ENCODE results near the gene APBB2. TPM values are rescaled to one million over a fixed set of nuclear protein-coding genes. Genes with fewer than 3 reads are reported as not detected.
"Not testable (repeated sequence)": the region's sequence is repeated elsewhere in the genome, so short reads cannot be mapped to it uniquely, and the experiment has no call there.

Gene APBB2
- total and polyA plus RNA-seq, 4 donors, result 82.2 to 104 (median 91.6) TPM

- Histone ChIP-seq H3K27ac (ENCODE audit: low read depth, low read length) (no peak overlapping the region), H3K4me3 (ENCODE audit: low read depth, low read length) (no peak overlapping the region), H3K4me1 (ENCODE audit: control insufficient read depth, insufficient read depth, low read length) (no peaks in the 10 kb centered on the region), H3K27me3 (ENCODE audit: control insufficient read depth, insufficient read depth, low read length) (no peaks in the 10 kb centered on the region), H3K36me3 (ENCODE audit: control insufficient read depth, insufficient read depth, low read length) (peaks cover 55% of the 10 kb centered on the region), H3K9me3 (ENCODE audit: control insufficient read depth, insufficient read depth, low read length) (no peaks in the 10 kb centered on the region)
- peak in 1 of 6 donors; percentile 67 for DNase-seq (ENCODE audit: low read depth in 4 of 6, low spot score in 6 of 6)
- WGBS (ENCODE audit: insufficient coverage), result 82% methylated on average over 11 of the region's 19 CpGs
These were observed 389.1 kb downstream of the APBB2 start for GRCh38 chr4:40825014-40825838.

DNA sequence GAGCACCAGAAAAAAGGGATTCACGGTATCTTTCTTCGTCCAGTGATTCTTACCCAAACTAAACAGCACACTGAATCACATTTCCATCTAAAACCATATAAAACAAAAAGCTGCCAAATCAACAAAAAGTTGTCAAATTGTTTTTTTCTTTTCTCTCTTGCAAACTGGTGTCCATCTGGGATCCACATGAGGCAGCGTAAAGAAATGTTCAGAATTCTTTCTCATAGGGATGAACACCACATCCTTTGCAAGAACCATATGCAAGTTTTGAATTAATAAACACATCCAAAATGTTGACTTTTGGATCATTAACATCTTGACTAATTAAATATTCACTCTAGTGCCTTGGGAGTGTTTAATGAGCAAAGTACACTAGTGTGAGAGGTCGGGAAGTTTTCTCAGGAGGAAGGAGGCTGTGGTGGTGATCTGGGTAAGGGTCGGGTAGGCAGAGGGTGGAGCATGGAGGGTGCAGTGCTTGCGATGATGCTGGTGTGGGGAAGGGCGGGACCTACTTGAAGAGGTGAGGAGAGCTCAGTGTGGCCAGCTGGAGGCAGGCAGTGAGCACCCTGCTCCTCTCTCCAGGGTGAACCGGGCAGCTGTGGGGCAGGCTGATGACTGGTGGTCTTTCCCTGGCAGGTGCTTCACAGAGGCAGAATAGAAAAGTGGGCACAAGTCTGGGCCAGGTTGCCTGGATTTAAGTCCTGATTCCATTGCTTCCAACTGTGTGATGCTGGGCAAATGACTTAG lies 391.7 kb downstream of the APBB2 start:
- H3K4me3 ChIP-seq (ENCODE audit: low read depth, low read length), result no peak overlapping the region
- peaks cover 60% of the 10 kb centered on the region for H3K36me3 ChIP-seq (ENCODE audit: control insufficient read depth, insufficient read depth, low read length)
- DNase-seq (ENCODE audit: low read depth in 4 of 6, low spot score in 6 of 6), result peak in 1 of 6 donors; percentile 48
- 97% methylated on average over 8 of the region's 8 CpGs for WGBS (ENCODE audit: insufficient coverage)
- H3K9me3 ChIP-seq (ENCODE audit: control insufficient read depth, insufficient read depth, low read length), result no peaks in the 10 kb centered on the region
- H3K27ac ChIP-seq (ENCODE audit: low read depth, low read length), result no peak overlapping the region
- no peaks in the 10 kb centered on the region for H3K27me3 ChIP-seq (ENCODE audit: control insufficient read depth, insufficient read depth, low read length)
- no peaks in the 10 kb centered on the region for H3K4me1 ChIP-seq (ENCODE audit: control insufficient read depth, insufficient read depth, low read length)

- no peak for DNase-seq (ENCODE audit: low read depth in 4 of 6, low spot score in 6 of 6)
- no peaks in the 10 kb centered on the region for H3K9me3 ChIP-seq (ENCODE audit: control insufficient read depth, insufficient read depth, low read length)
- peaks cover 48% of the 10 kb centered on the region for H3K36me3 ChIP-seq (ENCODE audit: control insufficient read depth, insufficient read depth, low read length)
- no peak overlapping the region for H3K27ac ChIP-seq (ENCODE audit: low read depth, low read length)
- H3K4me3 ChIP-seq (ENCODE audit: low read depth, low read length), result no peak overlapping the region
- 94% methylated on average over 10 of the region's 11 CpGs for WGBS (ENCODE audit: insufficient coverage)
- H3K27me3 ChIP-seq (ENCODE audit: control insufficient read depth, insufficient read depth, low read length), result no peaks in the 10 kb centered on the region
- no peaks in the 10 kb centered on the region for H3K4me1 ChIP-seq (ENCODE audit: control insufficient read depth, insufficient read depth, low read length)
These were observed 394.2 kb downstream of the APBB2 start for GRCh38 chr4:40820101-40820500.

- H3K9me3 ChIP-seq (ENCODE audit: control insufficient read depth, insufficient read depth, low read length); H3K4me1 ChIP-seq (ENCODE audit: control insufficient read depth, insufficient read depth, low read length); DNase-seq (ENCODE audit: low read depth in 4 of 6, low spot score in 6 of 6); H3K4me3 ChIP-seq (ENCODE audit: low read depth, low read length); H3K27me3 ChIP-seq (ENCODE audit: control insufficient read depth, insufficient read depth, low read length); H3K27ac ChIP-seq (ENCODE audit: low read depth, low read length): not testable (repeated sequence)
- peaks cover 45% of the 10 kb centered on the region for H3K36me3 ChIP-seq (ENCODE audit: control insufficient read depth, insufficient read depth, low read length)
- WGBS (ENCODE audit: insufficient coverage), result 100% methylated on average over 4 of the region's 6 CpGs
These were observed 397.2 kb downstream of the APBB2 start for GRCh38 chr4:40817157-40817556.

- no peaks in the 10 kb centered on the region for H3K9me3 ChIP-seq (ENCODE audit: control insufficient read depth, insufficient read depth, low read length)
- H3K27me3 ChIP-seq (ENCODE audit: control insufficient read depth, insufficient read depth, low read length), result no peaks in the 10 kb centered on the region
- H3K4me1 ChIP-seq (ENCODE audit: control insufficient read depth, insufficient read depth, low read length), result no peaks in the 10 kb centered on the region
- H3K4me3 ChIP-seq (ENCODE audit: low read depth, low read length), result no peak overlapping the region
- no peak overlapping the region for H3K27ac ChIP-seq (ENCODE audit: low read depth, low read length)
- H3K36me3 ChIP-seq (ENCODE audit: control insufficient read depth, insufficient read depth, low read length), result peaks cover 11% of the 10 kb centered on the region
- no peak for DNase-seq (ENCODE audit: low read depth in 4 of 6, low spot score in 6 of 6)
- 86% methylated on average over 1 of the region's 2 CpGs for WGBS (ENCODE audit: insufficient coverage)
These were observed 401.5 kb downstream of the APBB2 start for GRCh38 chr4:40812856-40813255.

- Histone ChIP-seq H3K27ac (ENCODE audit: low read depth, low read length) (no peak overlapping the region), H3K4me1 (ENCODE audit: control insufficient read depth, insufficient read depth, low read length) (no peaks in the 10 kb centered on the region), H3K27me3 (ENCODE audit: control insufficient read depth, insufficient read depth, low read length) (no peaks in the 10 kb centered on the region), H3K4me3 (ENCODE audit: low read depth, low read length) (no peak overlapping the region), H3K36me3 (ENCODE audit: control insufficient read depth, insufficient read depth, low read length) (peaks cover 11% of the 10 kb centered on the region), H3K9me3 (ENCODE audit: control insufficient read depth, insufficient read depth, low read length) (no peaks in the 10 kb centered on the region)
- DNase-seq (ENCODE audit: low read depth in 4 of 6, low spot score in 6 of 6), result no peak
- 83% methylated on average over 7 of the region's 8 CpGs for WGBS (ENCODE audit: insufficient coverage)
These were observed 402.0 kb downstream of the APBB2 start for GRCh38 chr4:40812386-40812785.

- H3K4me3 ChIP-seq (ENCODE audit: low read depth, low read length), result no peak overlapping the region
- no peak for DNase-seq (ENCODE audit: low read depth in 4 of 6, low spot score in 6 of 6)
- no peaks in the 10 kb centered on the region for H3K9me3 ChIP-seq (ENCODE audit: control insufficient read depth, insufficient read depth, low read length)
- H3K27me3 ChIP-seq (ENCODE audit: control insufficient read depth, insufficient read depth, low read length), result no peaks in the 10 kb centered on the region
- WGBS (ENCODE audit: insufficient coverage), result no CpG with 5 or more reads among the region's 7 CpGs
- peaks cover 7% of the 10 kb centered on the region for H3K36me3 ChIP-seq (ENCODE audit: control insufficient read depth, insufficient read depth, low read length)
- no peaks in the 10 kb centered on the region for H3K4me1 ChIP-seq (ENCODE audit: control insufficient read depth, insufficient read depth, low read length)
- H3K27ac ChIP-seq (ENCODE audit: low read depth, low read length), result no peak overlapping the region
These were observed 402.4 kb downstream of the APBB2 start for GRCh38 chr4:40811956-40812355.

DNA sequence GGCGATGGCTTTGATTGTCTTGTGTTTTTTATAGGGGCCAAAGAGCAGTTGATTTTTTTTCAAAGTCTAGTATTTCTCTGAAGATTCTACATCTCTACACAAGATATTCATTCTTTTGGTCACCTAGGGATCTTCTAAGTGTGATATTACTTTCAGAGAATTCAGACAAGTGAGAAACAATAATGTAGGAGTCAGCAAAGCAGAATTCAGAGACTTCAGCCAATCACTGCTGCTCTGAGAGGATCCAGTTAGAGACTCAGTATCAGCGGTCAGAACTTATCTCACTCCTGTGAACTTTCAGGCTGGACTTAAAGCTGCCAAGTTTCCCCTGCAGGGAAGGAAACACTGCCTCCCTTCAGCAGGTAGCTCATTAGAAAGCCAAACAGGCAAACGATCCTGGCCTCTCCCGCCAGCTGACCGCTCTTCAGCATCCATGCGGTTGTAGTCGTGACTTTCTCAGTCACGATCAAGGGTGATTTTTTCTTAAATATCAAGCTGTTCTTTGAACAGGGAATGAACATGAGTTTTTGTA lies 405.4 kb downstream of the APBB2 start:
- no peak for DNase-seq (ENCODE audit: low read depth in 4 of 6, low spot score in 6 of 6)
- 73% methylated on average over 7 of the region's 8 CpGs for WGBS (ENCODE audit: insufficient coverage)
- Histone ChIP-seq H3K4me1 (ENCODE audit: control insufficient read depth, insufficient read depth, low read length) (no peaks in the 10 kb centered on the region), H3K4me3 (ENCODE audit: low read depth, low read length) (no peak overlapping the region), H3K36me3 (ENCODE audit: control insufficient read depth, insufficient read depth, low read length) (peaks cover 3% of the 10 kb centered on the region), H3K27me3 (ENCODE audit: control insufficient read depth, insufficient read depth, low read length) (no peaks in the 10 kb centered on the region), H3K27ac (ENCODE audit: low read depth, low read length) (no peak overlapping the region), H3K9me3 (ENCODE audit: control insufficient read depth, insufficient read depth, low read length) (no peaks in the 10 kb centered on the region)

- Histone ChIP-seq H3K27me3 (ENCODE audit: control insufficient read depth, insufficient read depth, low read length) (no peaks in the 10 kb centered on the region), H3K36me3 (ENCODE audit: control insufficient read depth, insufficient read depth, low read length) (no peaks in the 10 kb centered on the region), H3K4me1 (ENCODE audit: control insufficient read depth, insufficient read depth, low read length) (no peaks in the 10 kb centered on the region), H3K9me3 (ENCODE audit: control insufficient read depth, insufficient read depth, low read length) (no peaks in the 10 kb centered on the region), H3K4me3 (ENCODE audit: low read depth, low read length) (no peak overlapping the region), H3K27ac (ENCODE audit: low read depth, low read length) (no peak overlapping the region)
- no peak for DNase-seq (ENCODE audit: low read depth in 4 of 6, low spot score in 6 of 6)
- 94% methylated on average over 2 of the region's 2 CpGs for WGBS (ENCODE audit: insufficient coverage)
These were observed 409.7 kb downstream of the APBB2 start for GRCh38 chr4:40804598-40804997.

Measured in spinal cord (tissue), 10 donors.